Stimulated activated CD4-positive, alpha-beta T cell treated with anti-CD3 and anti-CD28 coated beads, Interleukin-12 subunit alpha, Interleukin-12 subunit beta, amount 100 ng/mL, for 24 hours (primary cell): ENCODE data around the gene SNIP1.
A peak's percentile ranks its signal among the peaks of the same experiment; 100 is the strongest.
"Not testable (repeated sequence)": the region's sequence is repeated elsewhere in the genome, so short reads cannot be mapped to it uniquely, and the experiment has no call there.

ENCODE experiments used
- DNase-seq, 2 experiments: peaks; one replicate each; pipeline ENCODE4 v3.0.0-alpha.2; 2020; ENCODE audit warnings: low read depth in 2 of 2

SNIP1 gene

DNA sequence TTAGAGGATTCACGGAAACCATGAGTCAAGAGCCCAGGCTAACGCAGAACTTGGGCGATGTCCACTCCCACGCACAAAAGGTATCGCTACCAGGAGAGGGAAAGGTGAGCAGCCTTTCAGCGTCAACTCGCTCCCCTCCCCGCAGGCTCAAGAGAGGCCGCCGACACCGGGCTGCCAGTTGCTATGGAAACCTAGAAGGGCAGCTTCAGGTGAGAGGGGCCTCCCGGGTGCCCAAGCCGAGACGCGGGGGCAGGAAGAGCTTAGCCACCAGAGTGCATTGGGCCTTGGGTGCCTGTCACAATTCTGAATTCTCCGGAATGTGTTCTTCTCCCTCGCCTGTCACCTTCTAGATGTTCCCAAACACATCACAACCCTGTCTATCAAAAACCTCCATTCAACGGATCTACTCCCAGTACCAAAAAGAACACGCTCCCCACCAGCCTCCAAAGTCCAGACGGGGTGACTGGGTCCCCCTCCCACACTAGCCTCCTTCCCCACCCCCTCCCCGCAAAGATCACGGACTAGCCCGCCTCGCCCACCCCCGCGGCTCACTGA is 40.2 kb downstream of the SNIP1 start:
- peak; percentile 31 to 49 for DNase-seq

DNA sequence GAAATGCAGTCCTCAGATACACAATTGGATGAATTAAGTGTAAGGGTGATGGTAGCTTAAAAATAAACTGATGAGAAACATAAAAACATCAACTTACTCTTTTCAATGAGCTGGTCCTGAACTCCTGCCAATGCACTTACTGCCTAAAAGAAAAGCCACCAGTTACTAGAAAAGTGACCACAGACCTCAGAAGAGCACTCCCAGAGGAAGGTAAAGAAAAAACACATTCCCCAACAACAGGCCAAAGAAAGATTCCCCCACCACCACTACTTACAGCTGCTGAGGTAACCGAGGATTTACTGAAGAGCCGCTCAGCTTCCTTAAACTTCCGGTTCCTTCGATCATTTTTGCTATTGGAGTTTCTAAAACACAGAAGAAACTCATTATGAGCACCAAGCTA is 44.9 kb downstream of the SNIP1 start:
- DNase-seq, result no peak

DNA sequence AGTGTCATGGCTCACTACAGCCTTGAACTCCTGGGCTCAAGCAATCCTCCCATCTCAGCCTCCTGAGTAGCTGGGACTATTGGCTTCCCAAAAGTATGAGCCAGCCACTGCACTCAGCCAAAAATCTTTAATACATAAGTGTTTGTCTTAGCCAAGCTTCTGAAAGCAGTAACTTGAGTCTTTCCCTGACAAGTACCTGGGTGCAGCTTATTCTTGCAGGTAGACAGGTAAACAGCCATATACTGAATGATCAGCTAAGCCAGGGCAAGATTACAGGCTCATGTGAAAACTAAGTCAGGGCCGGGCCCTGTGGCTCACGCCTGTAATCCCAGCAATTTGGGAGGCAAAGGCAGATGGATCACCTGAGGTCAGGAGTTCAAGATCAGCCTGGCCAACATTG is 47.4 kb downstream of the SNIP1 start:
- no peak for DNase-seq

DNA sequence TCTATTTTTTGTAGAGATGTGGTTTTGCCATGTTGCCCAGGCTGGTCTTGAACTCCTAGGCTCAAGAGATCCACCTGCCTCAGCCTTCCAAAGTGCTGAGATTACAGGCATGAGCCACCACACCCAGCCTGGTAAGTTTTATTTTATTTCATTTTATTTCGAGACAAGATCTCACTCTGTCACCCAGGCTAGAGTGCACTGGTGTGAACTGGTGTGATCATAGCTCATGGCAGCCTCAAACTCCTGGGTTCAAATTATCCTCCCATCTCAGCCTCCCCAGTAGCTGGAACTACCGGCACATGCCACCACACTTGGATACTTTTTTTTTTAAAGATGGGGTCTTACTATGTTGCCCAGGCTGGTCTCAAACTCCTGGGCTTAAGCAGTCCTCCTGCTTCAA is 51.3 kb downstream of the SNIP1 start:
- not testable (repeated sequence) for DNase-seq

DNA sequence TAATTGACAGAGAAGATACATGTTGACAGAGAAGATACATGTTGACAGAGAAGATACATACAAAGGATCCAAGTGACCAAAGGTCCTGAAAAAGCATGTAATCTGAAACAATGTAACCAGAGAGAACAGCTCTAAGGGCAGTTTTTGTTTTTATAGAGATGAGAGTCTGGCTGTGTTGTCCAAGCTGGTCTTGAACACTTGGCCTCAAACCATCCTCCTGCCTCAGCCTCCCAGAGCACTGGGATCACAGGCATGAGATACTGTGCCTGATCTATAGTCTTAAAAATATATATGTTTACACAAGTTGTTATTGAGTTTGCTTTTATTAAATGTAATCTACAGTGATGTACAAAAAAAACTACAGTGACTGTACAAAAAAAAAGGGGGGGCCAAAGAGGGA is 52.0 kb downstream of the SNIP1 start:
- DNase-seq, result no peak

DNA sequence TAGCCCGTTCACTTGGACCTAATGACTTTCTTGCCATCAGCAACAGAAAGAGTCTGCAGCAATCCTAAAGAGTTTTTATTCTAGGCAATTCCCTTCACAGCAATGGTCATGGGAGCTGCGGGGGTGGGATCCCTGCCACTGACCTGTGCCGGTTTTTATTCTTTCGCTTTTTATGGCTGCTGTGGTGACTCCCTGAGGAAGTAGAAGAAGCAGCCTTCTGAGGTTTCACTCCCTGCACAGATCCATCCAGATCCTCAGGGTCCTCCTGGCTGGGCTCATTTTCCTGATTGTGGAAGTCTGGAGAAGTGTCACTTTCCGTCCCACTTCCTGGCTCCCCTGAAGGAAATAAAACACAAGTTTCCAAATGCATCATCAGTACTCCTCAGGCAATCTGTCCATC is 52.4 kb downstream of the SNIP1 start:
- no peak for DNase-seq

DNA sequence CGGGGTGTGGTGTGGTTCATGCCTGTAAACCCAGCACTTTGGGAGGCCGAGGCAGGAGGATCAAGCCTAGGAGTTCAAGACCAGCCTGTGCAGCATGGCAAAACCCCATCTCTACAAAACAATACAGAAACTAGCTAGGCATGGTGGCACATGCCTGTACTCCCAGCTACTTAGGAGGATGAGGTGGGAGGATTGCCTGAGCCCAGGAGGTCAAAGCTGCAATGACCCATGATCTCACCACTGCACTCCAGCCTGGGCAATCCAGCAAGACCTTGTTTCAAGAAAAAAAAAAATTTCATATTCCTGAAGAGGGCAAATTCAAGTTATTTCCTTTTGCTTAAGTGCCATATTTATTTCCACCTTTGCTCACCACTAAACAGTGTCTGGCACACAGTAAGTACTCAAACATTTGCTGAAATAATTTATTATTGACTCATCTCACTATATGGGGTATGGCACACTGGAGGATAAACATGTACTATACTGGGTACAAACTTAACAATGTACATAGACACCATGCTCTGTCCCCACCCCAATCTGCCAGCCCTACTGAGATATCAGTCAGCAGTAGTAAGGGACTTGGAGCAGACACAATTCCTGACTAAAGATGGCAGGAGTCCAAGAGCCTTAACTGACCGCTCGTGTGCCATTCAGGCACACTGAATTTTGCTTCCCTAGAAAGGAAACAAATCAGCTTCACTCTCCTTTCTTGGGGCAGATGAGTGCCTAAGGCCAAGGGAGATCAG is 55.0 kb downstream of the SNIP1 start:
- DNase-seq, result no peak

DNA sequence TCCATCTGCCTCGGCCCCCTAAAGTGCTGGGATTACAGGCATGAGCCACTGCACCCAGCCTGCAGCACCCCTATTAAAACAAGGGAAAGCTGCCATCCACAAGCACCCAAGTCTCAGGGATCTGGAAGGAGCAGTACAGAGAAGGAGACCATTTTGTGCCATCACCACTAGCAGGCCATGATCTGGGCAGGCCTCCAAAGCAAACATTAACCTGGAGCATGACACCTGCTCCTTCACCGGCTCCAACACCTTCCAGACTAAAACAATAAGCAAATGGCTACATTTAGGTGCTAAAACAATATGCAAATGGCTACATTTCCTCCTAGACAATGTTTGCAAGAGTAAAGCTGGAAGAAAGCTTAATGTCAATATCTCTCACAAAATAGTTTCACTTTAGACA is 56.3 kb downstream of the SNIP1 start:
- DNase-seq, result no peak

DNA sequence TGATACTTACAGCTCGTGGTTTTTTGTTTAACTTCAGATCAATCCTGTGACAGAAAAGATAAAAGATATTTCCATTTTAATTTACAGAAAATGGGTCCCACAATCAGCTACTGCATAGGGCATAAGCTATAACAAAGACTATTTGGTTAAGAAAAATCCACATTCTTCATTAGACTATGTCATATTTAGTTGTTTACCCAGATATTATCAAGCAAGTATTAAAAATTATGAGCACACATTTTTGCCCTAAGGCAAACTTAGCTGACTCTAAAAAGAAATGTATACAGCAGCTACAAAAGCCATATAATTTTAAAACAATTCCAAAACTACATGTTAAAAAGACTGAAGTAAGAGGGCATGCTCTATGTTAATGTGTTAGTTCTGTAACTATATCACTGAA is 58.2 kb downstream of the SNIP1 start:
- DNase-seq, result no peak

DNA sequence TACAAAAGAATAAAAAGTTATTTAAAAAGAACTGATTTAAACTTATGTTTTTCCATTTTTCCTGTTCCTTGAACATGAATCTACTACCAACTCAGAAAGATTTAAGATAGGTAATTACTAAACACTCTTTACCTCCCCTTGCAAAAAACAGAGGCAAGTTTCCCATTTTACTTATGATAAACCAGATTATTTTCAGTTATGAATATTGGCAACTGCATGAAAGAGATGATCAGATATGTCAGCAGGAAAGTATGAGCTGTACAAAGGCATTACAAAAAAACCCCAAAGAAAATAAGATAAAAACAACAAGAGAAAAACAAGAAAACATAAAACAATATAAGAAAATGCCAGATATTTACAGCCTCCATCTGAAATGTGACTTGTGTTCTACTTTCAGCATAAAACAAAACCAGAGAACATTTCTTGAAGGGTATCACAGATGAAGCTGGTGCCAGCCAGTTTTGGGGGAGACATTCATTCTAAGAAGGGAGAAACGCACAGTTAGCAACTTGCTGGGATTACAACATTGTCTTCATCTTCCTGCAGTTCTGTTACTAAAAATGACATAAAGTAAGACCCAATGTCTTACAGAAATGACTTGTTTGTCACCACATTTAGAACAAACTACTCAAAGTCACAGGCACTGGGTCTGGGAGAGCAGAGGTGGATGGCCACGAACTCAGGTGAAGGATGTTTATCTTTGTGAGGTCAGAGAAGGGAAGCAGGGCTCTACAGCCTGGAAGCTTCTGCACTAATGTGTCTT is 60.6 kb downstream of the SNIP1 start:
- no peak for DNase-seq

DNA sequence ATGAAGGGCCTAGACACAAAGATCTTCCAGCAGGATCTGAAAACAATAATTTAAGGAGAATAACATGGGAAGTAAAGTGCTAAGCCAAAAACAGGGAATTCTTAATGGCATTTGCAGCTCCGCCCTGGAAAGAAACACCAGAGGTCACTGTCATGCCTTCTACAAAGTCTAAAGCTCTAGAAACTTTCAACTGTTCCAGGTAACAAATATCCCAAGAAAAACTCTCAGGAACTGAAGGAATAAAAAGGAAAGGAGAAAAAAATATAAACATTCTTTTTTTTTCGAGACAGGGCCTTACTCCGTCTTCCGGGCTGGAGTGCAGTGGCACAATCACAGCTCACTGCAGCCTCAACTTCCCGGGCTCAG is 66.5 kb downstream of the SNIP1 start:
- DNase-seq, result no peak

DNA sequence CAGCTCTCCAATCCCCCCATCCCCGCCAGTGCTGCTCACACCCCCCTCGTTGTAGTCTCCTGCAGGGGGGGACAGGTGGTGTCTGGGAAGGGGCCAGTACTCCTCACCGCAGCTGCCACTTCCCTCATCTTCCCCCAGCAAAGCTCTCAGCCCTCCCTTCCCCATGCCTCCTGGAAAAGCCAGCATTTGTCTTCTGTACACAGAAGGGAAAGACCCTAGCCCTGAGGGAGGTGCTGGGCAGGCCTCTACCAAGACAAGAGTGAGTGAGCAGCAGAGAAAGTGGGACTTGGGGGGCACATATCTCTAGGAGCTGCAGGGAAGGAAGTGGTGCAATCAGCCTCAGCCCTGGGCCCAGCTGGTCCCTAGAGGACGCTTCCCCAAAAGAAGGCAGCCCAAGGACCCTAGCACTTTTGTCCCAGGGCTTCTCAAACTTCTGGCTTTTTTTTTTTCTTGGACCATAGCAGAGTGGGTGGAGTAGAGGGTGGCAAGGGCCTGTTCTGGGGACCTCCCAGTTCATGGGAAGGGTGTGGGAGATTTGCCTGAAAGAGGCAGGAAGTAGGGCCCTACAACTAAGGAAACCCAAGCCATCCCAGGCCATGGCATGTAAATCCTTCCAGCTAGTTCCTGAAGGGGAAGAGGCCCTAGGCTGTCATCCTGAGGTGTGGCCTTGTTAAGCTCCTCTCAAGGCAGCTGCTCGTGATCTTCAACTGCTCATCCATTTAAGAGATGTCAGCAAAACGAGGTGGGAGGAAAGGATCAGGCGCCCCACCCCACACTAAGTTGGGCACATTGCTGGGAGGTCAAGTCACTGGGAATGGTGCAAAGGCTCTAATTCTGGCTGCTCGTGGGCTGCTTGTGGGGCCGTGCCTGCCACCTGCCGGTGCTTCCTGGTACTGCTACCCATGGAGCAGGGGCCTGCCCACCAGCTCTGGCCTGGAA is 67.1 kb downstream of the SNIP1 start:
- DNase-seq, result peak; percentile 60 to 80

DNA sequence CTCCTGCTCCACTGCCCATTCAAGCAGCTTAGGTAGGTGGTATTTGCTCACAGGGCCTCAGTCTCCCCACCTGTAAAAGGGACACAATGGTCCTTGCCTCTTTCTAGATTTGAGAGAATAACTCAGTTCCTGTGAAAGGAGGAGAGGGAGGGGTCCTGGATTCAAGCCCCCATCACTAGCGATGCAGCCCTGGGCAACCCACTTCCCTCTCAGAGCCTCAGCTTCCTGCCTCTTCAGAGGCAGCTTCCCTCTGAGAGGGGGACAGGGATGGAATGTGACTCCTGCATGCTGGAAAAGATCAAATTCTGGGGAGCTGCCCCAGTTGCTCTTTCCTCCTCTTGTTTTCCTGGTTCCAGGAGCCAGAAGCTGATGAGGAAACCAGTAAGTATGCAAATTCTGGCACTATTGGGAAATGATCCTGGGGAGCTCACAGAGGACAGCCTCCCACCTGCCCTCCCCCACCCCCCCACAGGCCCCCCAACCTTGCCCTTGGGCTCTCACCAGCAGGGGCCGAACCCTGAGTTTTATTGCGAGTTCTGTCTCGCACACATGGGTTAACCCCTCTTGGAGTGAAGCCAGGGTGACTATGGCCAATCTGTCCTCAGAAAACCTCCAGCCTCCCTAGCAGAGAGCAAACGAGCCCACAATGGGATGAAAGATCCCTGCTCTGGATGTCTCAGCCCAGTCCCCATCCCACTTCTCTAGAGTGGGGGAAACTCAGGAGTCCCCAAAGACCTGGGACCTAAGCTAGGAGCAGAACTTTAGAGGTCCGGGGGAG is 68.0 kb downstream of the SNIP1 start:
- DNase-seq, result no peak
